ENCODE data around the gene CPNE4.

CPNE4 gene

GRCh38 chr3:131586277-131586676 is 448.5 kb downstream of the CPNE4 start:
- DNase-seq = no peak
- TF ChIP-seq GATA1 (IDR thresholded peaks at IDR 0.05; ENCODE audit: low read depth, low read length) (no peak), POLR2A (IDR thresholded peaks at IDR 0.05; ENCODE audit: low read length) (no peak)

DNA sequence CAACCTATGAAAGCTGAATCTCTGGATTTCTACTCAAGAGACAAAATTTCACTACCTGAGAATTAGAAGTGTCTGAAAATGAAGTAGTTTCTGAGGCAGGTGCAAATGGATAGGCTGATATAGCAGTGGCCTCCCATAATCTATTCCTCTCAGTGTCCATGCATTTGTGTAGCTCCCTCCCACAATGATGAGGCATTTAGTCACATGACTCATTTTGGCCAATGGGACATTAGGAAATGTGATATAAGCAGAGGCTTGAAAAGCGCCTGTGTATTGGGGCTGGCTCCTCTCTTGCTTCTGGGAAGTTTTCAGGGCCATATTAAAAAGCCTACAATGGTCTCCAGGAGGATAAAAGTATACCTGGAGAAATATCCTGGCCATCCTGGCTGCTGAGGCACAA is 452.4 kb downstream of the CPNE4 start:
- peak; percentile 3 to 35 for DNase-seq
- TF ChIP-seq POLR2A (IDR thresholded peaks at IDR 0.05; ENCODE audit: low read length) = no peak
- TF ChIP-seq GATA1 (IDR thresholded peaks at IDR 0.05; ENCODE audit: low read depth, low read length) = no peak

DNA sequence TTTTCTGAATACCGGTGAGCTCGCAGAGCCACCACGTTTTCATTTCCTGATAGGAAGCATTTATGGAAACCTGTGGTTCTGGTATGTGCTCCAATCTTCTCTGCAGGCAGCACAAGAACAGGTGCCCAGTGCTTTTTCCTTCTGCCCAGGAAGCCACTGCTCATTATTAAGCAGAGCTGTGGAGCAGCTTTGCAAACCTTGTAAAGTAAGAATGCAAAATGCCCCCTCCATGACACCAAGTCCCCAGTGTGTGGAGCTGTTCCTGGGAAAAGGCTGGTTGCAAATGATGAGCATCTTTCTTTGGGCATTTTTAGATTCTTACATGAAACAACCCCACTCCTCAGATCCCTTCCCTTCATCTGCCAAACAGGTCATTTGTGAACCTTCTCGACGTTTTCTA is 466.4 kb downstream of the CPNE4 start:
- TF ChIP-seq POLR2A (IDR thresholded peaks at IDR 0.05; ENCODE audit: low read length) (no peak), GATA1 (IDR thresholded peaks at IDR 0.05; ENCODE audit: low read depth, low read length) (no peak)
- DNase-seq = no peak

DNA sequence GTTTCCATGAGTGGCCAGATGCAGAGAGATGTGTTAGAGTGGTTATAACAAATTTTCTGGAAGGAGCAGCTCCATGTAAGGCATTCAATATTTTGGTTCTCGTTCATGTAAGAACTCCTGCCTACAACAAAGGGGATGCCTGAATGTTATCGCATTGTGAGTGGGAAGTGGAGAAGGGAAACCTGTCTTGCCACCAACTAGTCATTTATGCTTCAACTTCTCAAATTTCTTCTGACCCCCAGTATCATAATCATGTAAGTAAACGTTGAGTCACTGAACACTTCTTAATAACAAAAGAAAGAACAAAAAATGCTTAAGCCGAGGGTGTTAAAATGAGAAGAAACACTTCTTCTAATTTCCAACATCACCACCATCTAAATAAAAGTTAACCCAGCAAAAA is 470.0 kb downstream of the CPNE4 start:
- DNase-seq = no peak
- TF ChIP-seq GATA1 (IDR thresholded peaks at IDR 0.05; ENCODE audit: low read depth, low read length) (no peak), POLR2A (IDR thresholded peaks at IDR 0.05; ENCODE audit: low read length) (no peak)

DNA sequence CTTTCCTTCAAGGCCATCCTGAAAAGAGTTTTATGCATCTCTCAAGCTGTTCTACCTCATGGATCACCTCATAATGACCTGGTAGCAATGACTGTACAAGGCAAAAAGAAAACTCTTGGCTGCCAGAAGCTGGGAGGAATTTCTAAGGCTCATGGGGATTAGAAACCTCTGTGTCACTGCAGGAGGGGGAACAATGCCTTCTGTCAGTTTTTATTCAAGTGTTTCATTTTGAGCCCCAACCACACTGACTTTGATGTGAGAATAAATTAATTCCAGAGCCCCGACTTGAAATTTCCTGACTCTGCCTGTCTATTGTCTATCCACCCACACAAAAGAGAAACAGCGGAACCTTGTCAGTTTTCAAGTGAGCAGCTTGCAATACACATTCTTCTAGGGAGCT is 473.3 kb downstream of the CPNE4 start:
- DNase-seq = no peak
- no peak for TF ChIP-seq POLR2A (IDR thresholded peaks at IDR 0.05; ENCODE audit: low read length)
- no peak for TF ChIP-seq GATA1 (IDR thresholded peaks at IDR 0.05; ENCODE audit: low read depth, low read length)

DNA sequence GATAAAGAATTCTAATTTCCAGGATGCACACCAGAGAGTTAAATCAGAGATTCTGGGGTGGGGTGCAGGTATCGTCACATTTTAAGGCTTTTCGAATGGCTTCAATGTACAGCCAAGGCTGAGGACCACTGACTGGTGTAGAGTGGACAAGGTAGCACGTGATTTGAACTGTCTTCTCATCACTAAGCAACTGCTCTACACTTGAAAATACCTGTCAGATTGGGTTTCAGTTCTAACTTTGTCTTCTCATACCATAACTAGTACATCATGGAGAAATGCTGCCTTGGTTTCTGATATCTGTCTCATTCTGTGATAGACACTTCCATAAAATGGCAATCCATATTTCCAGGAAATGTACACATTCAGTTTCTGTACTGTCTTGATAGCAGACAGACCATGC is 474.0 kb downstream of the CPNE4 start:
- TF ChIP-seq GATA1 (IDR thresholded peaks at IDR 0.05; ENCODE audit: low read depth, low read length) (no peak), POLR2A (IDR thresholded peaks at IDR 0.05; ENCODE audit: low read length) (no peak)
- DNase-seq = no peak

DNA sequence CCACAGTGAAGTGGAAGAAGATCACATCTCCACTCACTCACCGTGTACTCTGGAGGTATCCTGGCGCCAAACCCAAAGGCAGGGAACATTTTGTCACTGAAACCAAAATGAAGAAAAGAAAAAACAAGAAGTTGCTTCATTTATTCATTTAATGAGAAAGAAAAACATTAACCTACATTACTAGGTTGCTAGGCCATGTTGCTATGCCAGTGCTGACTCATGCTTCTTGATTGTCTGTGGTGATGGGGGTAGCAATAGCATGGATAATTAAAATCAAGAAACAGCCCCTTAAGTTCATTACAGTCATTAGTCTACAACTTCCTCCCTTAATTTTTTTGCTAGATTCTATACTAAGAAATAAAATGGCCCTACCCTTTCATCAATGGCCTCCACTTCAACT is 479.4 kb downstream of the CPNE4 start:
- no peak for DNase-seq
- no peak for TF ChIP-seq POLR2A (IDR thresholded peaks at IDR 0.05; ENCODE audit: low read length)

GRCh38 chr3:131553495-131554247 is 481.1 kb downstream of the CPNE4 start:
- TF ChIP-seq POLR2A (IDR thresholded peaks at IDR 0.05; ENCODE audit: low read length) = no peak
- TF ChIP-seq GATA1 (IDR thresholded peaks at IDR 0.05; ENCODE audit: low read depth, low read length) = no peak
- DNase-seq = no peak

DNA sequence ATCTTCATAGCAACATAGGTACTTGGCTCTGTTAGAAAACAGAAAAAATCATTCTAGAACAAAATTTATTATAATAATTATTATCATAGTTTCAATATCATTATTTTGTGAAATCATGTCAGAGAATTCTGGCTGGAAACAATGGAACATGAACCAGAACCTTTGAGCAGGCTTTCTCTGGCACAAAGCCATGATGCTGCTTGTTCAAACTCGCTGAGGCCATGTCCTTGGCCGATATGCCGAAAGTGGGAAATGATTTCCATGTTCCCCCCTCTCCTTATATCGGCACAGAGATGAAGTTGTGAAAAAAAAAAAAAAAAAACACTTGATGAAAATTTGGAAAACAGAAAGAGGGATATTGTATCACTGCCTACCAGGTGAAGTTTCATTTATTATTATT is 483.1 kb downstream of the CPNE4 start:
- DNase-seq = no peak
- no peak for TF ChIP-seq POLR2A (IDR thresholded peaks at IDR 0.05; ENCODE audit: low read length)
- no peak for TF ChIP-seq GATA1 (IDR thresholded peaks at IDR 0.05; ENCODE audit: low read depth, low read length)

DNA sequence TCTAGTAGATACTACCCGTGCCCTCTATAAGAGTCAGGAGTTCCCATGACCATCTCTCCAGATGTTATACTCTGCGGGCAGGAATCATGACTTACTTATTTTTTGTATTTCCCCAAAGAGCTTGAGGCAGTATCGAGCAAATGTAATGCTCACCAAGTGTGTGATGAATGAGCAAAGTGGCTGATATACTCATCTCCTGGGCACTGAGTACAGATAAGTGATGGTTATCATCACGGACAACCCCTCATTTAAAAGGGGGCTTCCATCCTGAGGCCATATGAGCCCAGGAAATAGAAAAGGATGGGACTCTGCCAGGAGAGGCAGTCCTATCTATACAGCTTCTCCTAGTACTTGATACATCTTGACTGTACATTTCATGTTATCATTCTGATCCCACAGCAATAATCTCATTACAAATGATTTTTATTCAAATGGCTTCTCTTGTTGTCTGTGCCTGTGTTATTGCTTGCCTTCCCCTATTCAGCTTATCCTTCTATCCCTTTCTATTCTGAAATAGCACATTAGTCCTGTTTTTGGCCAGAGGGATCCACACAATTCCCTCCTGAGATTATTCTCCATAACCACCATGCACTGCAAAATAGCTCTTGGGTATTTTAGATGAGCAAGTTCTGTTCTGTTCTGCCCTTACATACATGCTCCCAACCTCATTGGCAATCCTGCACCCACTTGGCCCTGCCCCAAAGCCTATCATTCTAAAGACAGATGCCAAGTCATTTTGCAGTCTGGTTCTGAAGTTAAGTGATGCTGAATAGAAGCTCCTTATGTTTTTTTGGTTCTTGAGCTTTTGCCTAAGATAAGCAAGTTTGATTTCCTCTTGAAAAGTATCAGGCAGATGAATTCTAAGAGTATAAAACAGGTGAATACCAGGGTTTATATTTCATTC is 484.0 kb downstream of the CPNE4 start:
- TF ChIP-seq GATA1 (IDR thresholded peaks at IDR 0.05; ENCODE audit: low read depth, low read length) (no peak), POLR2A (IDR thresholded peaks at IDR 0.05; ENCODE audit: low read length) (no peak)
- no peak for DNase-seq

- TF ChIP-seq GATA1 (IDR thresholded peaks at IDR 0.05; ENCODE audit: low read depth, low read length) (no peak), POLR2A (IDR thresholded peaks at IDR 0.05; ENCODE audit: low read length) (no peak)
- DNase-seq = peak; percentile 6 to 42
These were observed 485.5 kb downstream of the CPNE4 start for GRCh38 chr3:131549340-131549739.

DNA sequence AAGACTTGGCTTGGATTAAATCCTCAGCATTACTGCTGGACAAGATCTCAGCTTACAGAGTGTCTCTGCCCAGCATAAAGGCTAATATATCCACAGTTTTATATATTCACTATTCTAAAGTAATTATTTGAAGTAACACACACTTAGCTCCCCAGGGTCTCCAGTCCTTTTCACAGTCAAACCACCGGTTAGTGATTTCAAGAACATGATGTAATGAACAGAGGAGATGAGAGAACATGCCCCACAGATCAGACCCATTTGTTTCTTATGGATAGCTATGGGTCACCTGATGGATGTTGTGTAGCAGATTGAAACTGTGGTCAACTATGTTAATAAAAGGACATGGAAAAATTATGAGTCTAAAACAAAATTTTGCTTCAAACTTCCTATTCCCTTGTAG is 487.2 kb downstream of the CPNE4 start:
- DNase-seq = no peak
- TF ChIP-seq GATA1 (IDR thresholded peaks at IDR 0.05; ENCODE audit: low read depth, low read length) (no peak), POLR2A (IDR thresholded peaks at IDR 0.05; ENCODE audit: low read length) (no peak)

- DNase-seq = no peak
- TF ChIP-seq GATA1 (IDR thresholded peaks at IDR 0.05; ENCODE audit: low read depth, low read length) (no peak), POLR2A (IDR thresholded peaks at IDR 0.05; ENCODE audit: low read length) (no peak)
These were observed 488.4 kb downstream of the CPNE4 start for GRCh38 chr3:131546441-131546840.

- no peak for TF ChIP-seq POLR2A (IDR thresholded peaks at IDR 0.05; ENCODE audit: low read length)
- no peak for TF ChIP-seq GATA1 (IDR thresholded peaks at IDR 0.05; ENCODE audit: low read depth, low read length)
- no peak for DNase-seq
These were observed 490.3 kb downstream of the CPNE4 start for GRCh38 chr3:131544557-131544956.

DNA sequence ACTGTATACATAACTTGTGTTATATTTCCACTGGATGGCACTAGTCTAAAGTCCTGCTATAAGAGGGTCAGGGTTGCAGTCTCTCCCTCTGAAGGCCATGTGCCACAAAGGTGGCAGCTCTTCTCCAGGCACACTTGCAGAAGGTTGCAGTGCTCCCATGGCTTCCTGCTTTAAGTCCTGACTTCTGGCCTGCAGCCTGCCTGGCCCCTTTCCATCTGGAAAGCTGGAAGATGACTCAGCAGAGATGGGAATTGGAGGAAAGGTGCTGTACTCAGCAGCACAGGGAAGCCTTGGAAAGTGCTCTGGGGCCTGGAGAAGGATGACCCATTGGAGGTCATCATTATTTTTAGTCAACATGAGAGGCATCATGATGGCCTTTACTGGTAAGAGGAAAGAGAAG is 491.1 kb downstream of the CPNE4 start:
- TF ChIP-seq GATA1 (IDR thresholded peaks at IDR 0.05; ENCODE audit: low read depth, low read length) (no peak), POLR2A (IDR thresholded peaks at IDR 0.05; ENCODE audit: low read length) (no peak)
- no peak for DNase-seq

Measured in erythroblast (primary cell).